Urinary bladder (tissue), 4 donors: Measurements from ENCODE around the gene PEPD. TPM values are rescaled to one million over a fixed set of nuclear protein-coding genes. Genes with fewer than 3 reads are reported as not detected.

Experiments used
- DNase-seq: peaks from one replicate; pipeline ENCODE4 v3.0.0-alpha.2; 2015; ENCODE audit errors: extremely low spot score
- H3K27ac ChIP-seq: one replicate; pipeline ENCODE4 v1.5.1; 2013; ENCODE audit warnings: low read depth, mild to moderate bottlenecking, moderate library complexity
- H3K36me3 ChIP-seq: one replicate; pipeline ENCODE4 v1.6.1; 2013; ENCODE audit warnings: mild to moderate bottlenecking, moderate library complexity; ENCODE audit not compliant: insufficient read depth
- H3K4me1 ChIP-seq: one replicate; pipeline ENCODE4 v1.6.1; 2013; ENCODE audit warnings: mild to moderate bottlenecking, moderate library complexity; ENCODE audit not compliant: insufficient read depth
- H3K4me3 ChIP-seq: one replicate; pipeline ENCODE4 v1.5.1; 2013; ENCODE audit warnings: low read depth, low read length
- WGBS: extraction: QIAGEN DNeasy Blood & Tissue Kit; methylation state at CpG from one replicate; pipeline ENCODE4 v1.1.7; 2013; 5-methylcytosine and 5-hydroxymethylcytosine counted together
- polyA plus RNA-seq: library from polyadenylated mRNA; stranded (reverse); fragments of 200-250 nt; gene quantifications from one replicate; pipeline ENCODE4 v1.2.3, GENCODE V29; 2013
- total RNA-seq: library from RNA; depleted of rRNA; stranded (reverse); fragments of >200 nt; gene quantifications from one replicate; pipeline ENCODE4 v1.2.3, GENCODE V29; 2014
- donor health status: healthy with polysubstance abuse.
- donor health status: healthy.

PEPD gene
- total and polyA plus RNA-seq, 2 donors, result 24.2 to 85.0 TPM

DNA sequence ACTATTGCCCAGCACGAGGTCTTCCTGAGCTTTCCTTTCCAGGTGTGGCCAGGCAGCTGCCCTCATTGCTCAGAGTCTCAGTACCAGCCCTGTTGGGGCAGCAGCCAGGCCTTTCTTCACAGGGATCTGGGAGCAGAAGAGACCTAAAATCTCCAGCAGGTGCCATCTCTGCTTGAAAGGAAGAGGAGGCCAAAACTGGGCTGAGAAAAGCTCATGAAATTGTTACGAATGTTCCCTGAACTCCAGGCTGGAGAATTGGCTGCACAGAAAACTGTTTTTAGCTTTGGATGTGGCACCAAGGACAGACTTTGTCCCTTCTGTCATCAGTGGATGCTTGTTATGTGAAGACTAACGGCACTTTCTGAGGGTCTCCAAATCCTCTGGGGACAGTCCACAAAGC lies 8.7 kb upstream of the PEPD start:
- no peaks in the 10 kb centered on the region for H3K4me1 ChIP-seq
- H3K4me3 ChIP-seq, result no peak overlapping the region
- DNase-seq, result no peak
- H3K27ac ChIP-seq, result no peak overlapping the region
- H3K36me3 ChIP-seq, result no peaks in the 10 kb centered on the region
- 48% methylated on average over 3 of the region's 3 CpGs for WGBS

DNA sequence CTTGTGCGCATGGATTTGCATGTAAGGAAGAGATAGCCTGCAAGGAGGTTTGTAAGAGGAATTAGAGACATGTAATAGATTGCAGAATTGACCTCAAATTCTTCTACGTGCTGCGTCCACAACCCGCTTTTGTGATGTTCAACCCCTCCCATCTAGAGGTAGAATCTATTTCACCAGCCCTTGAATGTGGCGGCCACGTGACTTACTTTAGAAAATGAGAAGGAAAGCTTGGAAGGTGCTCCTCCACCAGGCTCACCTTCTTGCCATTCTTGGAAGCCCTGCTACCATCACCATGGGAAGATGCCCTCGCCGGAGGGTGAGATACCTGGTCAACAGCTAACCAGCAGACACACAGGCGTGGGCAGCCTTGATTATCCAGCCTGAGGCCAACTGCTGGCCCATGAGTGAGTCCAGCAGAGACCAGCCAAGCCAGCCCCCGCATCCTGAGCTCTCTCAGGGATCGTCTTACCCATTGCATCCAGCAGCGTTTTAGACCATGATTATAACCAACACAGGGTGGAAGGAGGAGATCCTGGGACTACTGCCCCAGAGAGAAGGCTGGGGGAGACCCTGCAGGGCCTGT lies 7.6 kb upstream of the PEPD start:
- WGBS, result 69% methylated on average over 12 of the region's 12 CpGs
- H3K4me3 ChIP-seq, result no peak overlapping the region
- no peaks in the 10 kb centered on the region for H3K4me1 ChIP-seq
- no peak overlapping the region for H3K27ac ChIP-seq
- H3K36me3 ChIP-seq, result no peaks in the 10 kb centered on the region
- DNase-seq, result no peak

DNA sequence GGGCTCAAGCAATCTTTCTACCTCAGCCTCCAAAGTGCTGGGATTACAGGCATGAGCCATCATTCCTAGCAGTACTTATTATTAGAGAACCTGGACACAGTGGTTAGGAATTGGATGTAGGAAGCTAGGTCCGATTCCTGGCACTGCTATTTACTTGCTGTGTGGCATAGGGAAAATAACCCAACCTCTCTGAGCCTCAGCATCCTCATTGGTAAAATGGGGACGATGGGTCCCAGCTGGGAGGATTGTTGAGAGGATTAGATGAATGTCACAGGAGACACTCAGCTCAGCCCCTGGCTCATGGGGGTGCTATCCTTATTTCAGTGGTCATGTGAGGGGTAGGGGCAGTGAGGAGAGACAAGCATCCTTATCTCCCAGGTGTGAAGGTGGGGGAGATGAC lies 6.8 kb upstream of the PEPD start:
- Histone ChIP-seq H3K4me1 (no peaks in the 10 kb centered on the region), H3K4me3 (no peak overlapping the region), H3K27ac (no peak overlapping the region), H3K36me3 (no peaks in the 10 kb centered on the region)
- 77% methylated on average over 2 of the region's 2 CpGs for WGBS
- no peak for DNase-seq

DNA sequence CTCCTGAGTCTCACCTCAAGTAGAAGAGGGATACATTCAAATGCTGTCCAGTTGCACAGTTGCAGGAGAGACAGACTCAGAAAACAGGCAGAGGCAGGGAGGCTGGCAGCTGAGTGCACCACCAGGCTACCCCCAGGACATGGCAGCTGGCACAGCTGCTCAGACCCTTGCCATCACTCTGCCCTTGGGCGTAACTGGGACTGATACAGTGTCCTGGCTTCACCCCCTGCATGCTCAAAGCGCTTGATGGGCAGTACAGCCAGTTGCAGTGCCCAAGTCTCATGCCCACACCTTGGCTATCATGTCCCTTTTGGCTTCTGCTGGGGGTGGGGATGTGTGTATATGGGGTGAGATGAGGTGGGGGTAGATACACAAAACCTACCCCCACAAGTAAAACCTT lies 5.5 kb upstream of the PEPD start:
- whole genome bisulfite sequencing, result 71% methylated on average over 2 of the region's 2 CpGs

DNA sequence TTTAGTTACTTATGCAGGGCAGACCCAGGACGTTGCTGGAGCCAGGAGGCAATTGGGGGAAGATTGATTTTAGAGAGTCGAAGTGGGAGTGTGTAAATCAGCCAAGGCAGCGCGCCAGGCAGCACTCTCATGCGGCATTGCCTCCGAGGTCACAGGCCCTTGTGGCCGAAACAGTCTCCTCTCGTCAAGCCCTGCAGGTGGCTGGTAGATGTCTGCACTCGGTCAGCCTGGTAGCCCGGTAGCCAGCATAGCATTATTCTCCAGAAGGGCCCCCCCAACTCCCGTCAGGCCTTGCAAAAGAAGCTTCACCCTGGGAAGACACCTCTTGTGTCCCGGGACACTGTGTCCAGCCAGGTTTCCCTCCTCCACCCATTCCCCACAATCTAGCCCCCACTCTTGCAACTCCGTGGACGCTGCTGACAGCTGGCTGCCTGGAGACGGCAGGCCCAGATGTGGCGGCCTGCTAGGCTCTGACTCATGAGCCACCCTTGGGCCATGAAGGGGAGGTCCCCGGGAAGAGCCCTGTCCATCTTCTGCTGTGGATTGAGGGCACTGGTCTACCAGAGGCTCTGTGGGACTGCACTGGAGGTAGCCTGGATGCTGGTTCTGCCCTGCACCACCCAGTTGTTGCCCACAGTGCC lies 2.6 kb upstream of the PEPD start:
- Histone ChIP-seq H3K4me1 (no peaks in the 10 kb centered on the region), H3K36me3 (no peaks in the 10 kb centered on the region), H3K27ac (no peak overlapping the region), H3K4me3 (no peak overlapping the region)
- 57% methylated on average over 17 of the region's 17 CpGs for WGBS
- no peak for DNase-seq

More for the DNA sequence above, 5.5 kb upstream of the PEPD start:
- no peak overlapping the region for H3K4me3 ChIP-seq
- H3K4me1 ChIP-seq, result no peaks in the 10 kb centered on the region
- no peaks in the 10 kb centered on the region for H3K36me3 ChIP-seq
- H3K27ac ChIP-seq, result no peak overlapping the region
- DNase-seq, result no peak

DNA sequence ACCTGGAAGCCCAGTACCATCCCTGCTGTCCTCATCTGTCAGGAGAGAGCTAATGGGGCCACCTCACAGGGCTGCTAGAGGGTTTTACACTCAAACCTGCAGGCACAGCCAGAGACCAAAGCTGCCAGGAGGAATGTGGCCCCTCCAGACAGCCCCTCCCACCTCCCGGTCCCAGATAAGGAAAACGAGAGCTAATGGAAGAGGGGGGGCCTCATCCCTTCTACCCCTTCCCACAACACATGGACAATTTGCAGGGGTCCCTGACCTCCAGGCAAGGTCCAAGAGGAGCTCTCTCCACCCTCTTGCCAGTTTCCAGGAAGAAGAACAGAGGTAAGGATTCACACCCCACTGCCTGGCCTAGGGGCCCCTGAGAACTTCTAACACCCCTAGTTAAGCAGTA lies 1.6 kb upstream of the PEPD start:
- no peaks in the 10 kb centered on the region for H3K36me3 ChIP-seq
- H3K27ac ChIP-seq, result no peak overlapping the region
- no peaks in the 10 kb centered on the region for H3K4me1 ChIP-seq
- H3K4me3 ChIP-seq, result no peak overlapping the region
- DNase-seq, result no peak
- 28% methylated on average over 2 of the region's 2 CpGs for WGBS

DNA sequence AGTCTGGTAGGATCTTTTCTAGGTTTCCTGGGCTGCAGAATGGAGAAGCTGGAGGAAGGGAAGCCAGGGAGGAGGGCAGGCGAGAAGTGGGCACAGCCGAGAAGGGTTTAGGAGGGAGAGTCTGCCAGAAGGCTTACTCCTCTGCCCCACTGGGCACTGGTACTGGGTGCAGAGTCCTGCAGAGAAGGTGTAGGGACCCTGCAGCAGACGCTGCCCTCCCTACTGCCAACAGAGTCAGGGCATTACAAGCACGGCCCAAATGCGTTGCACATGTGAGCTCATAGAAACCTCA lies 726 bp upstream of the PEPD start:
- no peak for DNase-seq
- no peaks in the 10 kb centered on the region for H3K4me1 ChIP-seq
- no peaks in the 10 kb centered on the region for H3K36me3 ChIP-seq
- peak overlapping the region; percentile 95 for H3K4me3 ChIP-seq
- H3K27ac ChIP-seq, result no peak overlapping the region
- WGBS, result 75% methylated on average over 5 of the region's 5 CpGs

DNA sequence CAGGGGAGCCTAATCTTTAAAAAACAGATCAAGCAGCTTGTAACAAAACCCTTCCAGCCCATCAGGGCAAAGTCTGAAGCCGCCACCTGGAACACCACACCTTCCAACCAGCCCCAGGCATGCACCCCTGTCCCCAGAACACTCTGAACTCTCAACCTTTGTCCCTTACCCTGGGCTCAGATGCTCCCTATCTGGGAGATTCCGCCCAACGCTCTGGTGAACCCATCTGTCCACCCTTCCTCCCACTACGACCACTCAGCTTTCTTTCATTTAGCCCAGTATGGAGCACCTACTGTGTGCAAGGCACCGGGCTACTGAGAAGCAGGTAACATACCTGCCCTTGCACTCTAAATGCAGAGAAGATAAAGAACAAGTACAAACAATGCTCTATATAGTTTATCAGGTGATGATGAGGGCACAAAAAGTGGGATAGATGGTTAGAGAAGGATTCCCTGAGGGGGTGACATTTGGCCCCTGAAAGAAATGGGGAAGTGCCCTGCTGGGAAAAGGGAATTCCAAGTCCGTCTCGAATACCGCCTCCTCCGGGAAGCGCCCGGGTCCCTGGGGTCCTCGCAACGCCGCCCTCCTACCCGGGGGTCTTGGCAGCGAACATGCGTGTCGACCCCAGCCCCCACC lies 629 bp downstream of the PEPD start:
- H3K4me3 ChIP-seq, result peak overlapping the region; percentile 95
- H3K27ac ChIP-seq, result no peak overlapping the region
- WGBS, result 10% methylated on average over 18 of the region's 18 CpGs
- H3K36me3 ChIP-seq, result no peaks in the 10 kb centered on the region
- DNase-seq, result no peak
- H3K4me1 ChIP-seq, result no peaks in the 10 kb centered on the region

DNA sequence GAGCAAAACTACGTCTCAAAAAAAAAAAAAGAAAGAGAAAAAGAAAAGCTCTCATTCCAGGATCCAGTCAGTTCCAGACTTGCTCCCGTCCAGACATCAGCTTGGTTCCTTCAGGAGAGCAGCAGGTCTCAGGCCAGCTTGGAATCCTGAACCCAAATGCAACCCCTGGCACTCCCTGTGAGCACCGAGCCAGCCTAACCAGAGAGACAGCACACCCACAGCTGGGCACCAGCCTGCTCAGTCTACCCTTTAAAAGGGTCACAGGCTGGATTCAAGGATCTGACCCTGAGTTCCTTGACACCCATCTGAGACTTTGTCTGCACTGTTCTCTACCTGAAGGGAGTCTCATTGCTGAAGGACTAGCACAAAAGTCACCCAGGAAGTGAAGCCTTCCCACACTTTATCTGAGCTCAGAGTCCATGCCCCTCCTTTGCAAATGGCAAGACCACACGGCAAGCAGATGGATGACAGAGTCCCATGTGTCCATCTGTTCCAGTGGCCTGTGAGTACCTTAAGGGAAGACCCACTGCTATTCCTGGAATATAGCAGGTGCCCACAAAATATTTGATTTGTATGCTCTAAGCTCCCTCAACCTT lies 1.4 kb downstream of the PEPD start:
- H3K4me3 ChIP-seq, result no peak overlapping the region
- no peak for DNase-seq
- 72% methylated on average over 4 of the region's 4 CpGs for WGBS

DNA sequence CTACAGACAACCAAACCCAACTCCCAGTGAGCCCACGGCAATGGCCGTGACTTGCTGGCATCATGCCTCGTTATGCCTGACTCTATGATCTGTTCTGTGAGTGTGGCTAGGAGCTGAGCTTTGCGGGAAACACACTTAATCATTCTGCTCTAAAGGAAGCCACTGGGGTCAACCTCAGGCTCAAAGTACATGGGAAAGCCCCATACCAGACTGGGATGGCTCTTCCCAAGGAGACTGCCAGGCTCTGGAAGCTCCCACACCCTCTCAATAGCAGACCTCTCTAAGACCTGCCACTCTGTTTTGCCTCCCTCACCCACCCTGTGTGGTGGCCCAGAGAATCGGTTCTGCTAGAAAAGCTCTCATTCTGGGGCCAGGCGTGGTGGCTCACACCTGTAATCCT lies 2.2 kb downstream of the PEPD start:
- no peak for DNase-seq
- H3K27ac ChIP-seq, result no peak overlapping the region
- 84% methylated on average over 6 of the region's 6 CpGs for WGBS
- H3K4me3 ChIP-seq, result no peak overlapping the region
- no peaks in the 10 kb centered on the region for H3K36me3 ChIP-seq
- H3K4me1 ChIP-seq, result no peaks in the 10 kb centered on the region

More for the DNA sequence above, 1.4 kb downstream of the PEPD start:
- Histone ChIP-seq H3K27ac (no peak overlapping the region), H3K4me1 (no peaks in the 10 kb centered on the region), H3K36me3 (no peaks in the 10 kb centered on the region)

DNA sequence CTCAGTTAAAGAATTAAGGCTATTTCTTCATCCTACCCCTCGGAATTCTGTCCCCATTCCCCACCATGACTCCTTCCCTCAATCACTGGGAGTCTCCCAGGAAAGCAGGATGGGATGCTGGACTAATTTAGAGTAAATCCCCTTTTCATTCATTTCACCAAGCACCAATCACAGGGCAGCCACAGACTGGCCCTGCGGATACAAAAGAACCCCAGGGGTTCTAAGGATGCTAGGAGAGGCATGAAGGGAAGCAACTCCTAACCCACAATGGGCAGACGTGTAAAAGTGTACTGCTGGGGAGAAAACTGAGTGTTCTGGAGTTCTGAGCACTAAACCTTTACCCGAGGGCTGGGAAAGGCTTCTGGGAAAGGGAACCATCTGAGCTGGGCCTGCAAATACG lies 3.0 kb downstream of the PEPD start:
- Histone ChIP-seq H3K36me3 (no peaks in the 10 kb centered on the region), H3K4me3 (no peak overlapping the region), H3K4me1 (no peaks in the 10 kb centered on the region), H3K27ac (no peak overlapping the region)
- 58% methylated on average over 5 of the region's 5 CpGs for WGBS
- no peak for DNase-seq

DNA sequence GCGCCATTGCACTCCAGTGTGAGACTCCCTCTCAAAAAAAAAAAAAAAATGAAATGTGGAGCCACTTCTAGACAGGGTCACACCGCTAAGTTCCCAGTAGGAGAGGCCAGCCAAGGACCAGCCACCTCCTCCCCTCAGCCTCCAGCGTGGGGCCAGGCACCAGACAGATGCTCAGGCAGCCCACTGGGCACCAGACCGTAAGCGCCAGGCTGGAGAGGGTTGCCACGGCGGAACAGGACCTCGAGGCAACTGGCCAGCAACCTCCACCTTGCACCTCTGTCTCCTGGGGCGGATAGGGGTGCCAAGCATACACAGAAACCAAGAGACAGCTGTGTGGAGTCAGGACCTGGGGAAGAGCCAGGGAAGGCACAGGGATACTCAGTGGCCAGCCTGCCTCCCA lies 3.7 kb downstream of the PEPD start:
- Histone ChIP-seq H3K4me3 (no peak overlapping the region), H3K27ac (no peak overlapping the region), H3K4me1 (no peaks in the 10 kb centered on the region), H3K36me3 (no peaks in the 10 kb centered on the region)
- WGBS, result 89% methylated on average over 9 of the region's 9 CpGs
- DNase-seq, result no peak

DNA sequence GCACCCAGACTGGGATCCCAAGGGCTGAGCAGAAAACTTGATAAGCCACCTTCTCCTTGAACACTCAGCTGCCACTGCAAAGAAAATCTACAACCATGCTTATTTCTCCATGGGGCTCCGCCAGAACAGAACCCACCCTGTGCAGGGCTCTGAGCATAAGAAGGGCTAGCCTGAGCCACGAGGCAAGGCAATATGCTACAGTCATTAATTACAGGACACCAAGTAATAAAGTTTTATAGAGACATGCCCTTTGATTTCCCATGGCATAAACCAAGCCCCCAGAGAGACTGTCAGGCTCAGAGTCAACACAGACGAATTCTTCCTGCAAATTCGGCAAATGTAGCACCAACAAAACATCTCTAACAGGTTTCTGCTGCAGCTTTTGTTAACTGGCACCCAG lies 5.7 kb downstream of the PEPD start:
- no peak overlapping the region for H3K27ac ChIP-seq
- WGBS, result 53% methylated on average over 4 of the region's 4 CpGs
- H3K4me3 ChIP-seq, result no peak overlapping the region
- H3K36me3 ChIP-seq, result no peaks in the 10 kb centered on the region
- DNase-seq, result no peak
- H3K4me1 ChIP-seq, result no peaks in the 10 kb centered on the region

DNA sequence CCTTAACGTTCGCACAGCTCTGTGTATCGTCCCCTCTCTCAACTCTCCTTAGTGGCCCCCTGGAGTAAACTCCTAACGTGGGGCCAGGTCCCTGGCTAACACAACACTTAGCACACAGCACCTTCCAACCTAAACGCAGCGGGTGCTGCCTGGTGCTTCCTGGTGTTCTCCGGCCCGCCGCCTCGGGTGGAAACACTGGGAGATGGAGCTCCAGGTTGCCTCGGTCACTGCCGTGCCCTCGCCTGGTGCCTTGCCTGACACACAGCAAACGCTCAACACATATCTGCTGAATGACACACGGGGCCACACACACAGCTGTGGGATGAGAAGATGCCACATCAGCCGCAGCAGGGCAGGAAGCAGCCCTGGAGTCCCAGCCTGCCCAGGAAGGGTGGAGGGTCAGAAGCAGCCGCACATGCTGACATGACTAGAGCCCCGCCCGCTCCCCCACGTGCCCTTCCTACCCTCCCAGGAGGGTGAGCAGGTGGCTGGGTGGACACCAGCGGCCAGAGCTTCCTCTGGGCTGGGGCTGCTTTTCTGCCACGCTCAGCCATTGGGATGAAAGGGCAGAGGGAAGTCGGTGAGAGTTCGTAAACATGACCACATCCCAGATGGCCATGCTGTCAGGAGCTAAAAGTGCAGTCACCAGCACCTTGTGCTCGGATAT lies 6.6 kb downstream of the PEPD start:
- Histone ChIP-seq H3K4me1 (no peaks in the 10 kb centered on the region), H3K36me3 (no peaks in the 10 kb centered on the region), H3K27ac (no peak overlapping the region), H3K4me3 (no peak overlapping the region)
- no peak for DNase-seq
- WGBS, result 69% methylated on average over 25 of the region's 25 CpGs
